Spleen (tissue), 11 donors: Measurements from ENCODE around the gene GNAT3. TPM values are rescaled to one million over a fixed set of nuclear protein-coding genes. Genes with fewer than 3 reads are reported as not detected.
A peak's percentile ranks its signal among the peaks of the same experiment; 100 is the strongest.

Experiments
- DNase-seq: peaks from one replicate; pipeline ENCODE4 v3.0.0-alpha.2; 2020
- H3K27ac ChIP-seq, 8 donors: fragments of 200-600 bp; sonication (generic) in 7 of 8; 1 replicate in 4 of 8; 2 replicates in 4 of 8; pipeline versions ENCODE4 v1.5.0 to v1.8.0; 2016 to 2021; ENCODE audit warnings: inconsistent platforms in 4 of 8, mild to moderate bottlenecking in 4 of 8, moderate library complexity in 1 of 8
- H3K27me3 ChIP-seq, 7 donors: fragments of 200-600 bp; sonication (generic) in 6 of 7; replicated peaks in 1 of 7; 1 replicate in 4 of 7; 2 replicates in 3 of 7; pipeline versions ENCODE4 v1.5.0 to v1.8.0; 2016 to 2021; ENCODE audit warnings: inconsistent platforms in 3 of 7, mild to moderate bottlenecking in 1 of 7
- H3K36me3 ChIP-seq, 6 donors: fragments of 200-600 bp; sonication (generic) in 5 of 6; 1 replicate in 4 of 6; 2 replicates in 2 of 6; pipeline versions ENCODE4 v1.5.0 to v1.8.0; 2016 to 2021; ENCODE audit warnings: inconsistent platforms in 2 of 6
- H3K4me1 ChIP-seq, 6 donors: fragments of 200-600 bp; sonication (generic) in 5 of 6; 1 replicate in 3 of 6; 2 replicates in 3 of 6; pipeline versions ENCODE4 v1.5.0 to v1.8.0; 2016 to 2021; ENCODE audit warnings: inconsistent platforms in 3 of 6
- H3K4me3 ChIP-seq, 8 donors: fragments of 200-600 bp; sonication (generic) in 7 of 8; 1 replicate in 4 of 8; 2 replicates in 4 of 8; pipeline versions ENCODE4 v1.5.0 to v1.8.0; 2016 to 2021; ENCODE audit warnings: inconsistent platforms in 4 of 8, mild to moderate bottlenecking in 4 of 8, moderate library complexity in 2 of 8
- H3K9me3 ChIP-seq, 8 donors: fragments of 200-600 bp; sonication (generic) in 7 of 8; 1 replicate in 4 of 8; 2 replicates in 4 of 8; pipeline versions ENCODE4 v1.5.0 to v1.8.0; 2016 to 2021; ENCODE audit warnings: inconsistent platforms in 4 of 8
- POLR2A ChIP-seq, 3 donors: fragments of 450-650 bp; IDR thresholded peaks; one replicate each; pipeline ENCODE4 v1.5.1; 2017; ENCODE audit warnings: antibody characterized with exemption in 3 of 3, mild to moderate bottlenecking in 1 of 3
- POLR2AphosphoS5 ChIP-seq, 3 donors: sonication (generic); formaldehyde crosslinking; IDR thresholded peaks; one replicate each; pipeline ENCODE4 v1.5.1; 2017; ENCODE audit warnings: antibody characterized with exemption in 3 of 3
- WGBS, 5 donors: extraction: QIAGEN DNeasy Blood & Tissue Kit in 3 of 5; methylation state at CpG; one replicate each; pipeline versions ENCODE4 v1.1.5 to v1.1.7; 2013 to 2018; 5-methylcytosine and 5-hydroxymethylcytosine counted together
- intact Hi-C: fragments of 100-400 bp; cut with DNase I; formaldehyde crosslinking; loops from one replicate; pipeline ENCODE4 v1.15.0; 2023; ENCODE audit warnings: low total_unique reads
- polyA plus RNA-seq, 3 donors: library from polyadenylated mRNA; stranded (reverse); fragments of 200-250 nt; gene quantifications; one replicate each; pipeline ENCODE4 v1.2.1, GENCODE V29; 2013
- total RNA-seq, 7 donors: library from RNA; depleted of rRNA in 3 of 7; stranded (reverse); fragments of >200 nt in 3 of 7; fragmentation: NEBNext Ultra II Directional in 4 of 7; extraction: Animal tissue kit (Norgen Biotek cat#: 25700) in 4 of 7; gene quantifications; one replicate each; pipeline versions ENCODE4 v1.1.0 to v1.2.1, GENCODE V29; 2016 to 2021
- TF ChIP-seq, protein P1 (sequence below), 11 experiments: fragments of 200-600 bp in 7 of 11; fragments of 450-650 bp in 4 of 11; sonication (generic) in 4 of 11; IDR thresholded peaks in 8 of 11; conservative IDR thresholded peaks in 3 of 11; 1 replicate in 7 of 11; 2 replicates in 4 of 11; pipeline versions ENCODE4 v1.4.0 to v1.8.0; 2016 to 2021; ENCODE audit warnings: antibody characterized with exemption in 11 of 11, inconsistent platforms in 4 of 11, mild to moderate bottlenecking in 1 of 11
- donor health status: healthy with polysubstance abuse.
- donor health status: DM: no; HTN: no; CAD: no; lungs with moderate emphysema.
- donor health status: DM: no; HTN: no; CAD: no.
- donor health status: Bipolar disorder and iron deficiency.
- donor health status: healthy.
- donor health status: DM: no; HTN: no; CAD: no.
- donor health status: DM: yes; HTN: yes; CAD: no.

Gene GNAT3
- total and polyA plus RNA-seq, 10 donors = not detected

DNA sequence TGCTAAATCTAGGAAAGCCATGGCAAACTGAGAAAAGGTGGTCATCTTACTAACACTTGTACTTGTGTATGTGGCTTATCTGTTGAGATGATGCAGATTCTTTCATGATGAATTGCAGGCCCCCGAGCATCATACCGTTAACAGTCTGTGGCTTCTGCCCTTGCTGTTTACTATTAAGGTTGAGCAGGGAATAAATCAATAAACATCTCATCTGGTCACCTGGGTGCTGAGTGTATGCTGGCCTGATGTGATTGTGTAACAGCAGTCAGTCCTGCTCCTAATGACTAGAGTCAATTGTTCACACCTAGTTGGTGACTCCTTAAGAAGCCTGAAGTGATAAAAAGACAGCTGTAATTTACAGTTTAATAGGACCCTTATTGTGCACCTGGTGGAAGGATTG is 8.3 kb upstream of the GNAT3 start:
- Histone ChIP-seq H3K27ac (no peak overlapping the region), H3K9me3 (no peaks in the 10 kb centered on the region), H3K4me1 (peaks cover 0 to 10% (median 5%) of the 10 kb centered on the region in 6 donors), H3K4me3 (no peak overlapping the region), H3K27me3 (no peaks in the 10 kb centered on the region), H3K36me3 (no peaks in the 10 kb centered on the region)
- 92 to 98% (median 94%) methylated on average over 2 of the region's 2 CpGs for WGBS, 5 donors
- DNase-seq = no peak
- TF ChIP-seq POLR2AphosphoS5 (IDR thresholded peaks at IDR 0.05) = no peak
- no peak for TF ChIP-seq POLR2A (IDR thresholded peaks at IDR 0.05)
- TF ChIP-seq, protein P1, sequence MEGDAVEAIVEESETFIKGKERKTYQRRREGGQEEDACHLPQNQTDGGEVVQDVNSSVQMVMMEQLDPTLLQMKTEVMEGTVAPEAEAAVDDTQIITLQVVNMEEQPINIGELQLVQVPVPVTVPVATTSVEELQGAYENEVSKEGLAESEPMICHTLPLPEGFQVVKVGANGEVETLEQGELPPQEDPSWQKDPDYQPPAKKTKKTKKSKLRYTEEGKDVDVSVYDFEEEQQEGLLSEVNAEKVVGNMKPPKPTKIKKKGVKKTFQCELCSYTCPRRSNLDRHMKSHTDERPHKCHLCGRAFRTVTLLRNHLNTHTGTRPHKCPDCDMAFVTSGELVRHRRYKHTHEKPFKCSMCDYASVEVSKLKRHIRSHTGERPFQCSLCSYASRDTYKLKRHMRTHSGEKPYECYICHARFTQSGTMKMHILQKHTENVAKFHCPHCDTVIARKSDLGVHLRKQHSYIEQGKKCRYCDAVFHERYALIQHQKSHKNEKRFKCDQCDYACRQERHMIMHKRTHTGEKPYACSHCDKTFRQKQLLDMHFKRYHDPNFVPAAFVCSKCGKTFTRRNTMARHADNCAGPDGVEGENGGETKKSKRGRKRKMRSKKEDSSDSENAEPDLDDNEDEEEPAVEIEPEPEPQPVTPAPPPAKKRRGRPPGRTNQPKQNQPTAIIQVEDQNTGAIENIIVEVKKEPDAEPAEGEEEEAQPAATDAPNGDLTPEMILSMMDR (IDR thresholded peaks at IDR 0.05 in 8 of 11, conservative IDR thresholded peaks at IDR 0.05 in 3 of 11) = no peak
- intact Hi-C loops = no loop called here

DNA sequence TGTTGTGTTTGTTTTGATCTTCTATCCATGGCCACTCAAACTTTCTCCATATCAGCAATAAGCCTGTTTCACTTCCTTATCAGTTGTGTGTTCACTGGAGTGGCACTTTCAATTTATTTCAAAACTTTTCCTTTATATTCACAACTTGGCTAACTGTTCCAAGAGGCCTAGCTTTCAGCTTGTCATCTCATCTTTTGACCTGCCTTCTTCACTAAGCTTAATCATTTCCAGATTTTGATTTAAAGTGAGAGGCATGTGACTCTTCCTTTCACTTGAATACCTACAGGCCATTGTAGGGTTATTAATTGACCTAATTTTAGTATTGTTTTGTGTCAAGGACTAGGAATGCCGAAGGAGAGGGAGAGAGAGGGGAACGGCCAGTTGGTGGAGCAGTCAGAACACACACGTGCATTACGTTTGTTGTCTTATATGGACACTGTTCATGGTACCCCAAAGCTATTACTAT is 5.5 kb upstream of the GNAT3 start:
- WGBS, 5 donors = 74 to 82% (median 78%) methylated on average over 4 of the region's 4 CpGs
- intact Hi-C loops = no loop called here
- H3K27ac ChIP-seq = peak overlapping the region in 5 of 8 donors; percentile 1 to 45 (median 36)

DNA sequence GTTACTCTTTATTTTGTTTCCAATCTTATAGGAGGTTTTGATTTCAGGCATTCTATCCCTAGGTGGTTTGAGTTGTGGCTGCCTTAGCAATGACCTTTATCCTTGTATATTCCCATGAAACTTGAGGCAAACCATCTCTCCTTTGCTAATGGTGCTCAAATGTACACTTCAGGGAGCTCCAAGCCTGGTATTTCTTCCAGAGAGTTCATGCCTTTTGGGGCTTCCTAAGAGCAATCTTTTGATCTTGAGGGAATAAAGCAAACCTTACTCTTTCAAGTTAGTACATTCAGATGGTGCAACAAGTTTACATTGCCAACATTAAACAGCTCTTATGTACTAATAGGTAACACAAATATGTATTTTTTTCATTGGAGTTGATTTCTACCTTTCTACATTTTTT is 3.4 kb upstream of the GNAT3 start:
- Histone ChIP-seq H3K36me3 (no peaks in the 10 kb centered on the region), H3K4me1 (peaks cover 0 to 15% (median 5%) of the 10 kb centered on the region in 6 donors), H3K27ac (no peak overlapping the region), H3K27me3 (no peaks in the 10 kb centered on the region), H3K9me3 (no peaks in the 10 kb centered on the region), H3K4me3 (no peak overlapping the region)
- no peak for TF ChIP-seq POLR2A (IDR thresholded peaks at IDR 0.05)
- DNase-seq = no peak
- intact Hi-C loops = no loop called here

More for the DNA sequence above, 5.5 kb upstream of the GNAT3 start:
- Histone ChIP-seq H3K4me1 (peaks cover 0 to 10% (median 5%) of the 10 kb centered on the region in 6 donors), H3K4me3 (no peak overlapping the region), H3K9me3 (no peaks in the 10 kb centered on the region), H3K27me3 (no peaks in the 10 kb centered on the region), H3K36me3 (no peaks in the 10 kb centered on the region)
- DNase-seq = no peak
- TF ChIP-seq POLR2A (IDR thresholded peaks at IDR 0.05) (no peak), POLR2AphosphoS5 (IDR thresholded peaks at IDR 0.05) (no peak)
- TF ChIP-seq, protein P1 (IDR thresholded peaks at IDR 0.05 in 8 of 11, conservative IDR thresholded peaks at IDR 0.05 in 3 of 11) = no peak

DNA sequence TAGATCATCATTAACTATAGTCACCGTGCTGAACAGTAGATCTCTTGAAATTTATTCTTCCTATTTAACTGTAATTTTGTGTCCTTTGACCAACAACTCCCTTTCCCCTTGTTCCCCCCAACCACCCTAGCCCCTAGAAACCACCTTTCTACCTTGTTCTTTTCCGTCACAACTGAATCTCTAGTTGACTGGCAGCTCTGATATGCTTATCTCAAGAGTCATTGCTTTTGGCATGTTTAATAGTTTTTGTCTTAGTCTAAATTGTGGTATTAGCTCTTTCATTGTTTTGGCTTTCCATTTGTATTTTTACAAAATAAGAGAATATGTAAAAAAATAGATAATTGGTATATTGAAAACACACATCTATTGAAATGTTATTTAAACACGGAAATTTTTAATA is 1.8 kb downstream of the GNAT3 start:
- Histone ChIP-seq H3K27ac (no peak overlapping the region), H3K4me3 (no peak overlapping the region), H3K27me3 (no peaks in the 10 kb centered on the region), H3K9me3 (no peaks in the 10 kb centered on the region), H3K36me3 (no peaks in the 10 kb centered on the region), H3K4me1 (peaks cover 0 to 10% (median 0%) of the 10 kb centered on the region in 6 donors)
- intact Hi-C loops = no loop called here
- WGBS, 5 donors = 81 to 95% (median 90%) methylated on average over 3 of the region's 3 CpGs
- DNase-seq = no peak
- TF ChIP-seq, protein P1 (IDR thresholded peaks at IDR 0.05 in 8 of 11, conservative IDR thresholded peaks at IDR 0.05 in 3 of 11) = no peak
- TF ChIP-seq POLR2A (IDR thresholded peaks at IDR 0.05) = no peak
- TF ChIP-seq POLR2AphosphoS5 (IDR thresholded peaks at IDR 0.05) = no peak

DNA sequence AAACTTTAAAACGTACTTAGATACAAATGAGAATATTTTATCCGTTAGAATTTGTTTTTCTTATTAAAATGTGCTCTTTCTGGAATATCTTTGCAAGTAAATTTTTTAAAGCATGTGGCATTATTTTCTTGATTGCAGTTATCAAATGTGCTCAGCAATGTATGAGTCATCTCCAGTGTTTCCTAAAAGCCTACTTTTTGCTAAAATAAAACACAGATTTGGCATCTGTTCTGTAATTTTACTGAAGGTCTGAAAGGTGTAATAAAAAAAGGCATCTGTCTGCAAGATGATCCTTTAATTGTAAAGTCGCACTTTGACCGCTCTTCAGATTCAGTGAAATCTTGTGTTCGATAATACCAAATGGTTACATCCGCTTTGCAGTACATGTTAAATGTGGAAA is 3.4 kb downstream of the GNAT3 start:
- 85 to 97% (median 95%) methylated on average over 6 of the region's 6 CpGs for WGBS, 5 donors
- no peaks in the 10 kb centered on the region for H3K27me3 ChIP-seq
- H3K4me1 ChIP-seq = peaks cover 0 to 10% (median 0%) of the 10 kb centered on the region in 6 donors
- no peaks in the 10 kb centered on the region for H3K36me3 ChIP-seq
- H3K4me3 ChIP-seq = no peak overlapping the region
- DNase-seq = no peak
- no peak overlapping the region for H3K27ac ChIP-seq
- no peaks in the 10 kb centered on the region for H3K9me3 ChIP-seq
- no peak for TF ChIP-seq POLR2A (IDR thresholded peaks at IDR 0.05)
- TF ChIP-seq POLR2AphosphoS5 (IDR thresholded peaks at IDR 0.05) = no peak
- TF ChIP-seq, protein P1 (IDR thresholded peaks at IDR 0.05 in 8 of 11, conservative IDR thresholded peaks at IDR 0.05 in 3 of 11) = no peak
- intact Hi-C loops = no loop called here
